ENCODE data around the gene PHLPP1.

DNA sequence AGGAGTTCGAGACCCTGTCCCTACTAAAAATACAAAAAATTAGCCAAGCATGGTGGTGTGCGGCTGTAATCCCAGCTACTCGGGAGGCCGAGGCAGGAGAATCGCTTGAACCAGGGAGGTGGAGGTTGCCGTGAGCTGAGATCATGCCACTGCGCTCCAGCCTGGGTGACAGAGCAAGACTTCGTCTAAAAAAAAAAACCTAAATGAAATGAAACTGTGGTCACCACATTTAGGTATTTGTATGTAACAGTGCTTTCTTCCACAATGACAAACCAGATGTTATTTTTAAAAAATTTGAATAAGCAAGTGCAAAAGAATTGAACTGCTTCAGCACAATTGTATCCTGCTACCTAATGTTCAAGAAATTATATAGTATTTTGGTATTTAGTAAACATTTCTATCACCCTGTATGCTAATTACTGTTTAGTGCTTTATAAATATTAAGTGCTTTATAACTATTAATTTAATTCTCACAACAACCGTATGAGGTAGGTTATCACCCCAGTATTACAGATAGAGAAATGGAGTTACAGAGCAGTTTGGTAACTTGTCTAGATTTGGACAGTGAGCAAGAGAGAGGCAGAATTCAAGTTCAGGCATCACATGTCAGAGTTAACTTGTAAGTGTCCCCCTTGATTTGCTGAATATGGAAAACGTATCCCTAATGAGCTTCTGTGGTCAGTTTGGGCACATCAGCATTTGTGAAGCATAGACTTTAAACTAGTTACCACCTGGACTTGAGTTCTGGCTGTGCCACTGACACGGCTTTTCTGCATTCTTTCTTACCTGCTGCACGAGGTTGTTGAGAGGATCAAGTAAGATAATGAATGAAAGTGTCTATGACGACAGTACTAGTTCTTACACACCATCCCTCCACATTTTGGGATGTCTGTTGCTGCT lies 14.4 kb downstream of the PHLPP1 start:
- TF ChIP-seq, protein P1, sequence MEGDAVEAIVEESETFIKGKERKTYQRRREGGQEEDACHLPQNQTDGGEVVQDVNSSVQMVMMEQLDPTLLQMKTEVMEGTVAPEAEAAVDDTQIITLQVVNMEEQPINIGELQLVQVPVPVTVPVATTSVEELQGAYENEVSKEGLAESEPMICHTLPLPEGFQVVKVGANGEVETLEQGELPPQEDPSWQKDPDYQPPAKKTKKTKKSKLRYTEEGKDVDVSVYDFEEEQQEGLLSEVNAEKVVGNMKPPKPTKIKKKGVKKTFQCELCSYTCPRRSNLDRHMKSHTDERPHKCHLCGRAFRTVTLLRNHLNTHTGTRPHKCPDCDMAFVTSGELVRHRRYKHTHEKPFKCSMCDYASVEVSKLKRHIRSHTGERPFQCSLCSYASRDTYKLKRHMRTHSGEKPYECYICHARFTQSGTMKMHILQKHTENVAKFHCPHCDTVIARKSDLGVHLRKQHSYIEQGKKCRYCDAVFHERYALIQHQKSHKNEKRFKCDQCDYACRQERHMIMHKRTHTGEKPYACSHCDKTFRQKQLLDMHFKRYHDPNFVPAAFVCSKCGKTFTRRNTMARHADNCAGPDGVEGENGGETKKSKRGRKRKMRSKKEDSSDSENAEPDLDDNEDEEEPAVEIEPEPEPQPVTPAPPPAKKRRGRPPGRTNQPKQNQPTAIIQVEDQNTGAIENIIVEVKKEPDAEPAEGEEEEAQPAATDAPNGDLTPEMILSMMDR (IDR thresholded peaks at IDR 0.05 in 8 of 11, conservative IDR thresholded peaks at IDR 0.05 in 3 of 11) = no peak
- TF ChIP-seq POLR2AphosphoS5 (IDR thresholded peaks at IDR 0.05) = no peak

Measured in spleen (tissue), 7 donors.